ENCODE results near the gene MAP7D2.

The MAP7D2 gene

GRCh38 chrX:19960913-19961312 lies 155.8 kb downstream of the MAP7D2 start:
- peaks cover 3% of the 10 kb centered on the region for H3K36me3 ChIP-seq (ENCODE audit: control insufficient read depth, insufficient read depth, low read length)
- no peaks in the 10 kb centered on the region for H3K4me1 ChIP-seq (ENCODE audit: control insufficient read depth, insufficient read depth, low read length, poor library complexity, severe bottlenecking)
- no peak overlapping the region for H3K27ac ChIP-seq (ENCODE audit: insufficient read depth, low read length, poor library complexity, severe bottlenecking)
- no peak for DNase-seq
- no peak overlapping the region for H3K4me3 ChIP-seq (ENCODE audit: insufficient read depth, low read depth, low read length, poor library complexity, severe bottlenecking)
- H3K9me3 ChIP-seq (ENCODE audit: control insufficient read depth, low read length) = no peaks in the 10 kb centered on the region
- no peaks in the 10 kb centered on the region for H3K27me3 ChIP-seq (replicated peaks; ENCODE audit: control insufficient read depth, insufficient read depth, low read length, poor library complexity, severe bottlenecking)

DNA sequence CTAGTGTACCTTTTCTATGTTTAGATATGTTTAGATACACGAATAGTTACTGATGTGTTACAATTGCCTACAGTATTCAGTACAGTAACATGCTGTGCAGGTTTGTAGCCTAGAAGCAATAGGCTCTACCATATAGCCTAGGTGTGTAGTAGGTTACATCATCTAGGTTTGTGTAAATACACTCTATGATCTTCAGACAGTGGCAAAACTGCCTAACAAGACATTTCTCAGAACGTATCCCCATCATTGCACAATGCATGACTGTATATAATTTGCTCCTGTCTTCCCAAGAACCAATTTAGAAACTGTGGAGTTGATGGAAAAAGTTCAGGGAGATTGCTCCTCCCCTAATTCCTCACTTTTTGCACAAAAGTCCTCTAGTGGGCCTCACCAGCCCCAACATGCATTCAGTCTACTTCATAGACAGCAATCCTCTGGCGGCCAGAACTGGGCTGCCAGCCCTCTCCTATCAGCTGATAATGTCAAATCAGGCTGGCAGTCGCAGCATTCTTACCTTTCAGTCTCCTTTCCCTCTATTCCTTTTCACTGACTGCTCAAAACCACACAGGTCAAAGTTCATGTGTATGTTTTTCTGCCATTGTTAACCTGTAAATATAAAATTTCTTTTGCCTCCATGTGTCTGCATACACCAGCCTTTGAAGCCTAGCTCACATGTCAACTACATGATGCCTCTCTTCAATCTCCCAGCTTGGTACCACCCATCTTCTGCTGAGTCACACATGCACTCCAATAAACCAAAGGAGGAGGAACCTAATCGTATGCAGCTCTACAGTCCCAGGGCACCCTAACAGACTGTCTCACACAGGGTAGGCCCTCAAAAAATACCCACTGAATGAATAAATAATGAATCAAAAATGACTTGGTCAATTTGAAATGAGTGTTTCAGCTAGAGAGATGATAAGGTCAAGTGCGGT lies 157.9 kb downstream of the MAP7D2 start:
- H3K27ac ChIP-seq (ENCODE audit: insufficient read depth, low read length, poor library complexity, severe bottlenecking) = no peak overlapping the region
- H3K4me1 ChIP-seq (ENCODE audit: control insufficient read depth, insufficient read depth, low read length, poor library complexity, severe bottlenecking) = no peaks in the 10 kb centered on the region
- no peaks in the 10 kb centered on the region for H3K36me3 ChIP-seq (ENCODE audit: control insufficient read depth, insufficient read depth, low read length)
- no peak overlapping the region for H3K4me3 ChIP-seq (ENCODE audit: insufficient read depth, low read depth, low read length, poor library complexity, severe bottlenecking)
- no peaks in the 10 kb centered on the region for H3K27me3 ChIP-seq (replicated peaks; ENCODE audit: control insufficient read depth, insufficient read depth, low read length, poor library complexity, severe bottlenecking)
- no peak for DNase-seq
- no peaks in the 10 kb centered on the region for H3K9me3 ChIP-seq (ENCODE audit: control insufficient read depth, low read length)

- no peak overlapping the region for H3K27ac ChIP-seq (ENCODE audit: insufficient read depth, low read length, poor library complexity, severe bottlenecking)
- no peaks in the 10 kb centered on the region for H3K27me3 ChIP-seq (replicated peaks; ENCODE audit: control insufficient read depth, insufficient read depth, low read length, poor library complexity, severe bottlenecking)
- H3K4me3 ChIP-seq (ENCODE audit: insufficient read depth, low read depth, low read length, poor library complexity, severe bottlenecking) = no peak overlapping the region
- H3K4me1 ChIP-seq (ENCODE audit: control insufficient read depth, insufficient read depth, low read length, poor library complexity, severe bottlenecking) = no peaks in the 10 kb centered on the region
- no peaks in the 10 kb centered on the region for H3K9me3 ChIP-seq (ENCODE audit: control insufficient read depth, low read length)
- H3K36me3 ChIP-seq (ENCODE audit: control insufficient read depth, insufficient read depth, low read length) = no peaks in the 10 kb centered on the region
- no peak for DNase-seq
These were observed 159.8 kb downstream of the MAP7D2 start for GRCh38 chrX:19956923-19957322.

All from effector memory CD4-positive, alpha-beta T cell (primary cell).